ENCODE measurements around the gene QRFP.

Gene QRFP

GRCh38 chr9:130921300-130921988 lies 24.8 kb upstream of the QRFP start (continued):
- TF ChIP-seq ZNF132 (tag by site-specific recombination; IDR thresholded peaks at IDR 0.05; ENCODE audit: borderline replicate concordance) (no peak), HOXA7 (CRISPR knock-in tag; IDR thresholded peaks at IDR 0.05; ENCODE audit: borderline replicate concordance) (no peak), HOXD13 (CRISPR knock-in tag; IDR thresholded peaks at IDR 0.05; ENCODE audit: borderline replicate concordance) (no peak), ZNF37A (tag by site-specific recombination; IDR thresholded peaks at IDR 0.05) (no peak)

GRCh38 chr9:130920762-130921299 lies 24.2 kb upstream of the QRFP start:
- POLR2A ChIA-PET: no interaction called here
- no peak overlapping the region for H3K4me3 ChIP-seq (ENCODE audit: low read depth, low read length)
- H3K9me3 ChIP-seq (ENCODE audit: control insufficient read depth, insufficient read depth, low read depth, low read length): no peaks in the 10 kb centered on the region
- no peaks in the 10 kb centered on the region for H3K4me1 ChIP-seq (ENCODE audit: control insufficient read depth, insufficient read depth, low read length)
- CTCF ChIA-PET: interaction anchor here (1.5 kb wide), 1 partner anchor 12 kb away, joined by 7 read pairs; no protein-coding TSS in a partner anchor
- H3K27ac ChIP-seq (ENCODE audit: extremely low read depth, low read depth, low read length): no peak overlapping the region
- no peaks in the 10 kb centered on the region for H3K36me3 ChIP-seq (ENCODE audit: control insufficient read depth in 2 of 2, insufficient read depth in 1 of 2, low read length in 2 of 2)
- TF ChIP-seq ZFP3 (tag by site-specific recombination; IDR thresholded peaks at IDR 0.05; ENCODE audit: low read depth) (no peak), MZF1 (tag by site-specific recombination; IDR thresholded peaks at IDR 0.05; ENCODE audit: borderline replicate concordance) (no peak), ZNF510 (tag by site-specific recombination; IDR thresholded peaks at IDR 0.05; ENCODE audit: insufficient replicate concordance) (no peak), ZNF335 (tag by site-specific recombination; conservative IDR thresholded peaks at IDR 0.05) (no peak), ZNF169 (tag by site-specific recombination; IDR thresholded peaks at IDR 0.05) (no peak), PRDM2 (tag by site-specific recombination; IDR thresholded peaks at IDR 0.05; ENCODE audit: borderline replicate concordance) (no peak), ZNF76 (tag by site-specific recombination; IDR thresholded peaks at IDR 0.05; ENCODE audit: borderline replicate concordance, low read depth) (no peak), ZNF544 (tag by site-specific recombination; IDR thresholded peaks at IDR 0.05) (no peak), ZNF354C (tag by site-specific recombination; IDR thresholded peaks at IDR 0.05; ENCODE audit: borderline replicate concordance, low read depth) (no peak), ZNF184 (tag by site-specific recombination; IDR thresholded peaks at IDR 0.05) (no peak), ZNF239 (tag by site-specific recombination; IDR thresholded peaks at IDR 0.05) (no peak), ZNF19 (tag by site-specific recombination; IDR thresholded peaks at IDR 0.05; ENCODE audit: low read depth) (no peak), ZFP37 (tag by site-specific recombination; IDR thresholded peaks at IDR 0.05) (no peak), KLF9 (tag by site-specific recombination; IDR thresholded peaks at IDR 0.05; ENCODE audit: low read depth) (no peak), SP3 (tag by site-specific recombination; IDR thresholded peaks at IDR 0.05) (no peak), ZNF791 (tag by site-specific recombination; IDR thresholded peaks at IDR 0.05) (no peak), HOXD13 (CRISPR knock-in tag; IDR thresholded peaks at IDR 0.05; ENCODE audit: borderline replicate concordance) (no peak), ZNF223 (tag by site-specific recombination; IDR thresholded peaks at IDR 0.05) (no peak), PRDM10 (tag by site-specific recombination; IDR thresholded peaks at IDR 0.05) (no peak)

Measured in HEK293 (cell line).